ENCODE measurements around the gene L3MBTL4.

Gene L3MBTL4

GRCh38 chr18:5969989-5970403, 444.7 kb downstream of the L3MBTL4 start:
- H3K4me3 ChIP-seq (ENCODE audit: low read depth, low read length): no peak overlapping the region
- ChIA-PET POLR2A (no interaction called here), CTCF (no interaction called here)
- TF ChIP-seq CTCF (IDR thresholded peaks at IDR 0.05; ENCODE audit: insufficient read depth, low read length, missing control alignments): no peak
- DNase-seq (ENCODE audit: low read depth, low spot score): no peak

GRCh38 chr18:5969355-5969988, 445.2 kb downstream of the L3MBTL4 start:
- no peak for TF ChIP-seq CTCF (IDR thresholded peaks at IDR 0.05; ENCODE audit: insufficient read depth, low read length, missing control alignments)
- no peak overlapping the region for H3K4me3 ChIP-seq (ENCODE audit: low read depth, low read length)
- no peak for DNase-seq (ENCODE audit: low read depth, low spot score)
- ChIA-PET CTCF (no interaction called here), POLR2A (no interaction called here)

GRCh38 chr18:5967666-5968065, 447.0 kb downstream of the L3MBTL4 start:
- CTCF ChIA-PET: no interaction called here
- POLR2A ChIA-PET: no interaction called here
- TF ChIP-seq CTCF (IDR thresholded peaks at IDR 0.05; ENCODE audit: insufficient read depth, low read length, missing control alignments): no peak
- H3K4me3 ChIP-seq (ENCODE audit: low read depth, low read length): no peak overlapping the region
- no peak for DNase-seq (ENCODE audit: low read depth, low spot score)

GRCh38 chr18:5967007-5967406, 447.7 kb downstream of the L3MBTL4 start:
- ChIA-PET CTCF (no interaction called here), POLR2A (no interaction called here)
- no peak for TF ChIP-seq CTCF (IDR thresholded peaks at IDR 0.05; ENCODE audit: insufficient read depth, low read length, missing control alignments)
- DNase-seq (ENCODE audit: low read depth, low spot score): no peak
- H3K4me3 ChIP-seq (ENCODE audit: low read depth, low read length): no peak overlapping the region

- no peak for TF ChIP-seq CTCF (IDR thresholded peaks at IDR 0.05; ENCODE audit: insufficient read depth, low read length, missing control alignments)
- H3K4me3 ChIP-seq (ENCODE audit: low read depth, low read length): no peak overlapping the region
- ChIA-PET CTCF (interaction anchor here (1.5 kb wide), 1 partner anchor 9 kb away, joined by 4 read pairs; no protein-coding TSS in a partner anchor), POLR2A (no interaction called here)
- no peak for DNase-seq (ENCODE audit: low read depth, low spot score)
Measured at GRCh38 chr18:5966514-5966913, 448.2 kb downstream of the L3MBTL4 start.

- ChIA-PET CTCF (interaction anchor here (1.5 kb wide), 1 partner anchor 10 kb away, joined by 4 read pairs; no protein-coding TSS in a partner anchor), POLR2A (no interaction called here)
- TF ChIP-seq CTCF (IDR thresholded peaks at IDR 0.05; ENCODE audit: insufficient read depth, low read length, missing control alignments): no peak
- DNase-seq (ENCODE audit: low read depth, low spot score): no peak
- H3K4me3 ChIP-seq (ENCODE audit: low read depth, low read length): no peak overlapping the region
Measured at GRCh38 chr18:5964996-5965395, 449.7 kb downstream of the L3MBTL4 start.
